Activated CD8-positive, alpha-beta memory T cell treated with anti-CD3 and anti-CD28 coated beads for 1 hour (primary cell): ENCODE results near the gene NOTCH2.
"Not testable (repeated sequence)": the region's sequence is repeated elsewhere in the genome, so short reads cannot be mapped to it uniquely, and the experiment has no call there.

Experiments
- DNase-seq, 2 donors: peaks; one replicate each; pipeline ENCODE4 v3.0.0-alpha.2; 2020; ENCODE audit warnings: low read depth in 1 of 2; ENCODE audit errors: extremely low read depth in 1 of 2

The NOTCH2 gene

DNA sequence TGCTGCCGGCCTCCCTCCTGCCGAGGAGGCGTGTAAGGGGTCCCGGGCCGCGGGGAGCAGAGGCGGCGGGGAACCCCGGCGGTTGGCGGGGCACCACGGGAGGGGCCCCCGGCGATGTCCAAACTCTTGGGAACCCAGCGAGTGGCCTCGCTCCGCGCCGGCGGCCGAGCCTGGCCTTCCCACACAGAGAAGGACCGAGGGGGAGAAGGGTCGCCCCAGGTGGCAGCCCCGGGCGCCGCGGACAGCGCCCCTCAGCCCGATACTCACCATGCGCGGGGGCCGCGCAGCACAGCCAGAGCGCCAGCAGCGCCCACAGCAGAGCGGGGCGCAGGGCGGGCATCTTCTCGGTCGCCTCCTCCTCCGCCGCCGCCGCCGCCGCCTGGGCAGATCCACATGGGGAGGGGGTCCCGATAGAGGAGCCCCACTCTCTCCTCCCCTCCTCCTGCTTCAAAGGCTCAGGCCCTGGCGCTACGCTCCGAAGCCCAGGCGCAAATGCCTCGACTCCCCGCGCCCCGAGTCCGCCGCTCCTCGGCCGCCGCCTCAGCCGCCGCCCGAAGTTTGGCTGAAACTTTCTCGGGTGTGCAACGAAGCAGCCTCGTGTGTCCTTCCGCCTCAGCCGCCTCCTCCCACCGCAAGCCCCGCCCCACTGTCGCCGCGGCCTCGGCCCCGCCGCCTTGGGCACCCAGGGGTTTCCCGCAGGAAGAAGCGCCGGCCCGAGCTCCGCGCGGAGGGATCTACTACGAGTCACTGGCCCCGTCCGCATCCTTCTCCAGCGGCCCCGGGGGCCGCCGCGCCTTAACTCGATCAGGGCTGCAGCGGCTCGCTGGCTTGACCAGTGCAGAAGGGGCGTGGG is at the start of gene NOTCH2:
NOTCH2 (minus strand) TSS at position 596 of the 853 bp plus-strand sequence; CDS start at position 340, 256 bp downstream.
- peak; percentile 29 to 37 for DNase-seq

GRCh38 chr1:120117371-120118177 is 48.1 kb upstream of the NOTCH2 start:
- DNase-seq = not testable (repeated sequence)

- not testable (repeated sequence) for DNase-seq
Observed at GRCh38 chr1:120116094-120116493, 46.6 kb upstream of the NOTCH2 start.

- DNase-seq = not testable (repeated sequence)
Observed at GRCh38 chr1:120113134-120113533, 43.7 kb upstream of the NOTCH2 start.

DNA sequence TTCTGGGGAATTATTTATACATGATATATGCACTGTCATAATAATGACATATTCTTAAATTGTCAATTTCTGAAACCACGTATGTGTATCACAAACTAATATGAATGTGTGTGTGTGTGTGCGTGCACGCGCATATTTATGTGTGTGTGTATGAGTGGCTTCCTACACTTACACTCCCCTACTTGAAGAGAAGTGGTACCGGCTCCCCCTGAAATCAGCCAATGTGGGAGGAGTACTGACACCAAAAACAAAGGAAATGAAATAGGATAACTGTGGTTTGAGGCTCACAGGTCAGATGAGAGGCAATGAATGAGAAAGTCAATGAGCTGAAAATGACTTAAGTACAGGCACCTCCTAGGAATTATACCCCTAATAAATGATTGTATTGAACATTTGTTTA is 42.8 kb upstream of the NOTCH2 start:
- not testable (repeated sequence) for DNase-seq

DNA sequence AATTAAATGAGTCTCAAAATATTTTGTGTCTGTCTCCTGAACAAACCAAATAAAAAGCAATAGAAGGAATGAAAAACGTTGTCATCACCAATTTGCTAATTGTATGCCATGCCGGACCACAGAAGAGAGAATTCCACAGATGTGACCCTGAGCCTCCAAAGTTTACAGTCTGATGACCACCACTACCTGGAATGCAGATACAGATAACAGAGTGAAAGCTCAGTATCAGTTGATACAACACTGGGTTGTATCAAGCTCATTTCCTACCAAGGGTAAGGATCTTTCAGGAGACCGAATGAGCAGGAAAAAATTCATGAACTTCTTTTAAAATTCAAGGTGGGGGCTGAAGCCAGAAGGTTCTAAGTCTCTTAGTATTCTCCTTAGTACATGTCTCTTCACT is 42.3 kb upstream of the NOTCH2 start:
- not testable (repeated sequence) for DNase-seq

GRCh38 chr1:120111008-120111407 is 41.5 kb upstream of the NOTCH2 start:
- not testable (repeated sequence) for DNase-seq

- not testable (repeated sequence) for DNase-seq
Observed at GRCh38 chr1:120109656-120110055, 40.2 kb upstream of the NOTCH2 start.

DNA sequence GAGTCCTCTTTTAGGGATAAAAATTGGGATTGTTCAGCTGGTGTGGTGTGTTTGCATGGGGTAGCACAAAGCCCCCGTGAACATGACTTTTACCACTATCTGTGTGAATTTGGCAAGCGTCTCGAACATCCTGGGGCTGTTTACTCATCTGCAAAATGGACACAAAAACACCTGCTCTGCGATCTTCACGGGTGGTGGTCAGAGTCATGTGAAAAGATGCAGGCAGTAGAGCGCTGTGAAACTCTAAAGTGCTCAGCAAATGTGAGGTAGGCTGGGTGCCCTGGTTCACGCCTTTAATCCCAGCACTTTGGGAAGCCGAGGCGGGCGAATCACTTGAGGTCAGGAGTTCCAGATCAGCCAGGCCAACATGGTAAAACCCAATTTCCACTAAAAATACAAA is 39.7 kb upstream of the NOTCH2 start:
- DNase-seq = not testable (repeated sequence)

GRCh38 chr1:120105288-120105687 is 35.8 kb upstream of the NOTCH2 start:
- not testable (repeated sequence) for DNase-seq

DNA sequence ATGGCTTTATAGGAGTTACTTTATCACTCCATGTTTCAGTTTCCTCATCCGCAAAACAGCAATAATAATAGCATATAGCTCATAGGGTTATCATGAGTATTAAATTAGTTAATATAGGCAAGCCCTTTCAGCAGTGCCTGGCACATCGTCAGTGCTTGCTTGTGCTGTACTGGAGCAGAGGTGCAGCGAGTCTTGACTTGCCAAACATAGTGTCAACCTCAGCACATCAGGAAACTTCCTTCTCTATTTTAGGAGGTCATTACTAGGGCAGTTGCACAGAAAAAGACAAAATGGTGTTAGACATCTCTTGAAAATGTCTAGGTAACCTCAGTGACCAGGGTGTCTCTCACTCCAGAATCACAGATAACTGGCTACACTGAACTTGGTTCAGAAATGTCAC is 34.3 kb upstream of the NOTCH2 start:
- DNase-seq = not testable (repeated sequence)

GRCh38 chr1:120101593-120101992 is 32.1 kb upstream of the NOTCH2 start:
- not testable (repeated sequence) for DNase-seq

DNA sequence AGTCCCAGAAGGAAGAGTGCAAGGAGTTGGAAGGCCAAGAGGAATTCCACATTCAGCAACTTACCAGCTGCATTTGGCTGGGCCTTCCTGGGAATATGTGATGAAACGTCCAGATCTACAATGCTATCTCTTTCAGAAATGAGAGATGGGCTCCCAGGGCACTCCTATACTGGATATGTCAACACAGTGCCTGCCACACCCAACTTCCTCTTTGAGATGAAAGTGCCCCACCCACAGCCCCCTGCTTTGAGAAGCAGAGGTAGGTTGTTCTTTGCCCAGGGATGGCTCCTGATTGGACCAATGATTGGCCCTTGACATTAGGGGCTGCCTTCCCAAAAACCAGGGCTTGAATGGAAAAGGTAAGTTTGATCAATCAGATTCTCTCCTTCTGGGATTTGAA is 31.1 kb upstream of the NOTCH2 start:
- DNase-seq = not testable (repeated sequence)

DNA sequence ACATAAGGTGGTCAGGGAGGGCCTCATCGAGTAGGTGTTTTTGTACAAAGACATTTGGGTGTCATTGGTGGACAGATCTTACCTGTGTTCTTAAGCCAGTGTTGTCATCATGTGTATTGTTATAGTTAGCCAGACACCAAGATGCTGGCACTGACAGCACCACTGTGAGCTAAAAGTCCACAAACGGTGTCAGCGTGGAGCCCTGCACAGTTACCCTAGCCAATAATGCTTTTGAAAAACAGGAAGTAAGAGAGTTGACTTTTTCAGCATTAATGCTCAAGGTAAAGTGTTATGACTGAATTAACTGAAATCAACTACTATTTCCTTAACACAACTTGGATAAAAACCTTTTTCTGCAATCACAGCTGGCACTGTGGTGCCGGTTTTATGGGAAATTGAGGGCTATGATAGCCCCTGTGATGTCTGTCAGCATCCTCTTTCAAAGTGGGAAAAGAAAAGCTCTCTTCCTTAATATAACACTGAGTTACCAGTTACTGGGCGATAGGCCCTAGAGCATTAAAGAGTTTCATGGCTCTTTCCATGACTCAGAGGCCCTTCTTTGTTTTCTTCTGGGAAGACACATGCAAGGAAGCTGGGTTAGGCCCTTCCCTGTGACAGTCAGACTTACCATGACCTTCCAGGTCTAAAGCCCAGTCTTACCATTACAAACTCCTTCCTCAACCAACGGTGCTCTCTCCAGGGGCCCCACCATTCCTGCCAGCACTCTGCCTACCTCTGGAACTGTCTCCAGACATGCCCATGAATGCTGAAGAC is 29.7 kb upstream of the NOTCH2 start:
- DNase-seq = not testable (repeated sequence)

DNA sequence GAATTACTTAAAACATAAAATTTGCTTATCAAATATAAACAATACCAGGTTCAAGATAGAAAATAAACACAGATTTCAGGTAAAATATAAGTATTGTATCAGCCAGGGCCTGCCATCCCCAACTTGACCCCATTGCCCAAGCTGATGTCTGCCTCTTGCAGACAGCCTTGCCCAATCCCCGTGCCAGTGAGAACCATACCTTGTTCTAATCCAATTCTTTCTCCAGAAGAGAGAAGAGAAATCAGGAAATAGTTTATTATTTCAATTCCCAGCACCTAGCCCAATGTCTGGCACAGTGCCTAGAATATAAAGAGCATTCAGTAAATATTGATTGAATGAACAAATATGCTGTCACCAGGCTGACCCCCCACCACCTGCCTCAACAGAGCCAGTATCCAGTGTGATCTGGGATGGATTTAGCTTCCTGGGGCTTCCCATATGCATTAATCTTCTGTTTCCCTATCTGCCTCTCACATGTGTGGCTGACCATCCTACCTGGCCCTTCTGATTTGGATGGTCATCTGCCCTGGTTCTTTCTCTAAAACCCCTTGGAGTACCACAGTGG is 27.6 kb upstream of the NOTCH2 start:
- DNase-seq = not testable (repeated sequence)

DNA sequence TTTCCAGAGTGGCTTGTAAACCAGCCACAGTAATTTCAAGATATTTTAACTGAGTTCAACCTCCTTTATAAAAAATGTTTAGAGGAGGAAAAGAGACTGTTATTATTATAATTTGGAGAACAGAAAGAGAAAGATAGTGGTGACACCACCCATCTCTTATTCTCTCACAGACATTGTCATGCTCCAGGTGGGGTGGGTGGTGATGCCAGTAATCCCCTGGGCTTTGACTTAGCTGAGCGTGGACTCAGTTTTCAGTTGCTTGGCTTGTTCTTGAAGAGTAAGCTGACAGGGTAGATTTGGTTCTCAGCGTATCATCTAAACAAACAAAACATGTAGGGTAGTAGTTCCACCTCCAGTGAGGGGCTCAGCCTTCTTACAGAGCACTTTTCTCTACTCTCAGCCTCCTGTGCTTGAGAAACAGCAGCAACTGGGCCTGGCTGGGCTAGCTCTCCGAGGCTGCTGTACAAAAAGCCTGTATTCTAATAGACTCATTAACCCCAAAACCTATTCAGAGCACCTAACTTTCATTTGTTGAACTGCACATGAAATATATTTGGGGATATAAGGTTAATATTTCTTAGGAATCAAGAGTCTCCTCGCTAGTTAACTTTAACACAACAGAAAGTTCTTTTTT is 24.2 kb upstream of the NOTCH2 start:
- not testable (repeated sequence) for DNase-seq

- not testable (repeated sequence) for DNase-seq
Observed at GRCh38 chr1:120092232-120093218, 23.1 kb upstream of the NOTCH2 start.

GRCh38 chr1:120090830-120091229 is 21.4 kb upstream of the NOTCH2 start:
- DNase-seq = not testable (repeated sequence)

DNA sequence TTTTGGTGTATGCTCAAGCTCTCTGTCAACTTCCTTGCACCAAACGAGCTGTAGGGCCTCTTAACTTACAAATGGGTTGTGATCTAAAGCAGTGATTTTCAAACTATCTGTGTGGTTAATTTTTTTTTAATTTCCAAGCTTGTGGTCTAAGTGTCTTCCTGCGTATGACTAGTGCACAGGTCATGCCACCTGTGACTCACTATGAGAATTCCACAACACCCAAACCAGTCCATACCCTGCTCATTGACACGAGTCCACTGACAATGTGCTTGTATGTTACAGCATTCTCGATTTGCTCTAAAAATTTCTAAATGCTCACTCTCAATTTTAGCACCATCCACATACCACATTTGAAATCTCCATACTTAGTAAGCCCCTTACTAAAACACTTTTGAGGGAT is 18.5 kb upstream of the NOTCH2 start:
- not testable (repeated sequence) for DNase-seq
